GM21515 (cell line): Measurements from ENCODE around the gene NKAIN1.
"Not testable (repeated sequence)": the region's sequence is repeated elsewhere in the genome, so short reads cannot be mapped to it uniquely, and the experiment has no call there.

Experiments used
- ATAC-seq: cut with Tn5 transposase; IDR thresholded peaks from one replicate; pipeline ENCODE4 v1.9.1; 2021; ENCODE audit not compliant: unreplicated experiment

The NKAIN1 gene

DNA sequence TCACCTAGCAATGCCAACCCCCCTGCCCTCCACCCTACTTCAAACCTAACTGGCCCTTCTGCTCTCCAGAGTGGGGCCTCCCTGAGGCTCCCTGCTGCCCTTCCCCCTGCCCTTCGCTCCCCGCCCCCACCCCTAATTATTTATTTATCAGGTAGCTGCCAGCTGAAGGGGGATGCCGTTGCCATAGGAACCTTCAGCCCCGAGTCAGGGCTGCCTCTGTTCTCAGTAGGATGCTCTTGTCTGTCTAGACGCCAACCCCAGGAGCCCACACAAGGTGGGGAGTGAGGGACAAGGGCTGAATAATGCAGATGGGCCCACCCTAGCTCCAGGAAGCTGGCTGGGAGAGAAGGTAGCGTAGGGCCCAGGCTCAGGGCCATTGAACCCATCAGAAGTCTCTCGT is 41.1 kb downstream of the NKAIN1 start:
- ATAC-seq: no peak

DNA sequence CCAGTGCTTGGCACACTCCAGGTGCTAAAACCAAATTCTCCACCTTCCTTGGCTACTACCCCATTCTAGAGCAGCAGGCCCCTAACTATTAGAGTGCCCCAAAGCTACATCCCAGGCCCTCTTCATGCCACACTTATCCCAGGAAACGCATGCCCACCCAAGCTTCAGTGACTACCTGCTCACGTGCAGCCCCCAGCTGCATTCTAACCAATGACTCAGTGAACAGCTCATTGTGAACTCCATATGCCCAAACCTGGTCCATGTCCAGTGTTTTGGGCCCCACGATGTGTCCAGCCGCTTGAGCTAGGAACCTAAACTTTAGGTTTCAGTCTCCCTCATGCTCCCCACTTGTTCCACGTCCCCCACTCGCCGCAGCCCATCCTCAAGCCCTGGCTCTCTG is 41.5 kb downstream of the NKAIN1 start:
- no peak for ATAC-seq

- no peak for ATAC-seq
These were observed 43.0 kb downstream of the NKAIN1 start for GRCh38 chr1:31196685-31197084.

DNA sequence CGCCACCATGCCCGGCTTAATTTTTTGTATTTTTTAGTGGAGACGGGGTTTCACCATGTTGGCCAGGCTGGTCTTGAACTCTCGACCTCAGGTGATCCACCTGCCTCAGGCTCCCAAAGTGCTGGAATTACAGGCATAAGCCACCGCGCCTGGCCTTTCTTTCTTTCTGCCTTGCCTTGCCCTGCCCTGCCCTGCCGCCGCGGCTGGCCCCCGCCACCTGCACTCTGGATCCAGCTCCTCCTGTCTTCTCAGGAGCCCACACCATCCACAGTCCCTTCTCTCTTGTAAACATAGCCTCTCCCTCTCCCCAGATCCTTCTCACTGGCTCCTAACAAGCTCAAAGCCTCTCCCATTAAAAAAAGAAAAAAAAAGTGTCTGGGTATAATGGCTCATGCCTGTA is 44.4 kb downstream of the NKAIN1 start:
- not testable (repeated sequence) for ATAC-seq

- no peak for ATAC-seq
These were observed 46.0 kb downstream of the NKAIN1 start for GRCh38 chr1:31193729-31194128.

DNA sequence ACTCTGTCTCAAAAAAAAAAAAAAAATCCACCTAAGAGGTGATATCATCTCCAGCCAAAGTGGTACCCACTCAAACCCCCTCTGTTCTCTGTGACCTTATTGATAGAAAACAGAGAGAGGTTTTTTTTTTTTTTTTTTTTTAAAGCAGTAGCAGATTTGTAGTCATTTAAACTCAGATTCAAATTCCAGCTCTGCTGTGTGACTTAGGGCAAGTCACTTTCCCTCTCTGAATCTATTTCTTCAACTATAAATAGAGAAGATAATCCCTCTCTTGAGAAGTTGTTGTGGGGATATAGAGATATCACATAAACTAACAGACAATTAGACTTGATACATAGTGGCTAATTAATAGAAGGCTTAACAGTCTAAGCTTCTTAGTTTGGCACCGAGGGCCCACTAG is 48.4 kb downstream of the NKAIN1 start:
- ATAC-seq: no peak

DNA sequence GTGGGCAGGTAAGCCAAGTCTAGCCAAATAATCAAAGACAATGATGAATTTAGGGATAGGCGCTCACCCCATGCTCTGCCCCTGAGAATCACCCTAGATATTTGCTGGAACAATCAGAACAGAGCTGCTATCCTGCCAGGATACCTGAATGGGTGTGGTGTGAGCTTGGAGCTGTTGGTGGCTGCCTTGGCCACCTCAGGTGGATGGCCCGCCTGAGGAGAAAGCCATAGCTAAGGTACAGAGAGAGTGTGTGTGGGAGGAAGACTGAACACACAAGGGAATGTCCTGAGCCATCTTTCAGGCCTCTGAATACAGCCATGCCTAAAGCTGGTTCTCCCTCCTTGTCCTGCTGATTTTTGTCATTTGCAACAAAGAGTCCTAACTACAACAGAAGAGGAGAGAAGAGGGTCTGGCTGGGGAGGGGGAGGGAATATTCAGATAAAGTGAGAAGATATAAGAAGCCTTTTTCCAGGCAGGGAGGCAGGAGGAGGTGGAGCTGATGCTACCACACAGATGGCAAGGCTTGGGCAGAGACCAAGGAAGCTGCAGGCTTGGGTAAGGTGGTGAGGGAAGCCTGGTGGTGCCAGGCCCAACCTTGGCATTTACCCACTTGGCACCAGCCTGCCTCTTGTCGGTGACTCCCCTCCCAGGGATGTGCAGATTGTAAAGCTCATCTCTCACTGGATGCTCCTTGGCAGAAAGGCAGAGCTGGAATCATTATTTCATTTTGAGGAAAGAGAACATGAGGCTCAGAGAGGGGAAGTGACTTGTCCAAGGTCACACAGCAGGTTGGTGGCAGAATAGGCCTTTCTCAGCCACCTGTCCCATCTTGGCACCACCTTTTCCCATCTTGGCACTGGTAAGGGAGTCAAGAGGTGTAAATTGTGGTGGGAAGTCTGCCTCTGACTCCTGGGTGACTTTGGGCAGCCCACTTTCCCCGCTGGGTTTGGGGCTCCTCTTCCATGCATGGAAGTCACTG is 49.7 kb downstream of the NKAIN1 start:
- no peak for ATAC-seq

DNA sequence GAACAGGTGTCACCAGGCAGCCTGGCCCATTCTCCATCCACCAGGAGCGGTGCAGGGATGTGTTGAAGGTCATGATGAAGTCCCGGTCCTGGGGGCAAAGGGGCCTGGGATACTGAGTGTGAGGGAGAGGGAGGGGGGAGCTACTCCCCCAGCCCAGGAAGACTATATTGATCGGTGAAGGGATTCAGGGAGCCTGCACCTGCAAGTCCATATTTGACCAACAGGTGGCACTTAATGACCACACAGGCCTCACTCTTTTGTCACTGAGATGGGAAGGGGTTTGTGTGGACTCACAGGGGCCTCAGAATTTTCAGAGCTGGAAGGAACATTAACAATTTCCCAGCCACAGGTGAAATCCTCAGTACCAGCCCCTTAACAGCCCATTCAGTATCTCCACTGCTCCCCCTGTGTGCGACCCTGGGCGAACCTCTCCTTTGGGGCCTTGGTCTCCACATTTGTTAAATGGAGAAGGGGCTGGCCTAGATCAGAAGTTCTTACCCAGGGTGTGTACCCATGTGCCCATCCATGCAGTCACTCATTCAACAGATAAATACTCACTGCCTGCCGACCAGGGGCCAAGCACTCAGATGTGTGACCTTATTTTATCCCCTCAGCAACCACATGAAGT is 55.6 kb downstream of the NKAIN1 start:
- no peak for ATAC-seq

DNA sequence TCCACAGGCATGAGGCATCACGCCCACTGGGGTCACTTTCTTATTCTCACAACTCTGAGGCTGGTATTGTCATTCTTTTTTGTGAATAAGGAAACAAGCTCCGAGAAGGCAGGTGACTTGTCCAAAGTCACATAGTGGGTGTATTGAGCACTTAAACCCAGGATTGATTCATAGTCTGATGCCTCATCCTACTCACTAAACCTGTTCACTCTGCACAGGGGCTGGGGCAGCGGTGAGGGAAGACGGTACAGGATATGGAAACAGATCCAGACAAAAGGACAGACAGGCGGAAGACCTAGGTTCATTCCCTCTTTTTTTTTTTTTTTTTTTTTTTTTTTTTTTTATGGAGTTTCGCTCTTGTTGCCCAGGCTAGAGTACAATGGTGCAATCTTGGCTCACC is 56.6 kb downstream of the NKAIN1 start:
- ATAC-seq: no peak

GRCh38 chr1:31182352-31182751 is 57.3 kb downstream of the NKAIN1 start:
- no peak for ATAC-seq

DNA sequence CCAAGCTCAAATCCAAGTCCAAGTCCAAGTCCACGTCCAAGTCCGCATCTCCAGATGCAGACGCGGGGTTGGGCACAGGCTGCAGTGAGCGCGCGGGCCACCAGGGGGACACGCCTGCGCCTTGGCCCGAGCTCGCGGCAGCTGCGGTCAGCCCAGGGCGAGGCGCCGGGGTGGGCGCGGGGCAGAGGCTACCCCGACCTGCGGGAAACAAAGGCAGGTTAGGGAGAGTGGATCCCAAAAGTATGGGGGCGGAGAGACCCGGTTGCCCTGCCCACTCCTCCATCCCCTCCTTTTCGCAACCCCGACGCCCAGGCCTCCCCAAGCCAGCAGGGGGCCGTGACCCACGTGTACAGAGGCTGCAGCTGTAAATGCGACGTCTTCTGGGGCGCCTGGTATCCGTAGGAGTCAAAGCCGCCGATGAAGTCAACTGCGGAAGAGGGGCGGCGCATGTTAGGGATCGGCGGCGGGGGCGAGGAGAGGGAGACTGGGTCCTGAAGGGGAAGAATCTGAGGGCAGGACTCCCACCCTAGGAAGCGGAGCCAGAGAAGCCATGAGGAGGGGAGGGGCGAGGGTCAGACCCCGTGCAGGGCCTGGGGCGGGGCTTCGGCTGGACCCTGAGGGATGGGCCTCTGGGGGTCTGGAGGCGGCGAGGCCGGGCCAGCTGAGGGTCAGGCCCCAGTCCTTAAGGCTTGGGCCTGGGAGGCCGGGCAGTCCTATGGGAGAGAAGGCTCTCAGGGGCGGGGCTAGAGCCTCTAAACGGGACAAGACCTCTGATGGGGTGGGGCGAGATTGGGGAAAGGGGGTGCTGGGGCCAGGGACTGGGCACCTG is 58.0 kb downstream of the NKAIN1 start:
- ATAC-seq: no peak

- ATAC-seq: no peak
These were observed 59.3 kb downstream of the NKAIN1 start for GRCh38 chr1:31180338-31180737.

DNA sequence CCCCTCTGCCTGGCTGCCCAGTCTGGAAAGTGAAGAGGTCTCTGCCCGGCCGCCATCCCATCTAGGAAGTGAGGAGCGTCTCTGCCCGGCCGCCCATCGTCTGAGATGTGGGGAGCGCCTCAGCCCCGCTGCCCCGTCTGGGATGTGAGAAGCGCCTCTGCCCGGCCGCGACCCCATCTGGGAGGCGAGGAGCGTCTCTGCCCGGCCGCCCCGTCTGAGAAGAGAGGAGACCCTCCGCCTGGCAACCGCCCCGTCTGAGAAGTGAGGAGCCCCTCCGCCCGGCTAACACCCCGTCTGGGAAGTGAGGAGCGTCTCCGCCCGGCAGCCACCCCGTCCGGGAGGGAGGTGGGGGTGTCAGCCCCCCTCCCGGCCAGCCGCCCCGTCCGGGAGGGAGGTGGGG is 63.4 kb downstream of the NKAIN1 start:
- not testable (repeated sequence) for ATAC-seq

GRCh38 chr1:31170486-31170735 is 69.3 kb downstream of the NKAIN1 start:
- ATAC-seq: no peak

GRCh38 chr1:31166462-31166861 is 73.2 kb downstream of the NKAIN1 start:
- no peak for ATAC-seq

DNA sequence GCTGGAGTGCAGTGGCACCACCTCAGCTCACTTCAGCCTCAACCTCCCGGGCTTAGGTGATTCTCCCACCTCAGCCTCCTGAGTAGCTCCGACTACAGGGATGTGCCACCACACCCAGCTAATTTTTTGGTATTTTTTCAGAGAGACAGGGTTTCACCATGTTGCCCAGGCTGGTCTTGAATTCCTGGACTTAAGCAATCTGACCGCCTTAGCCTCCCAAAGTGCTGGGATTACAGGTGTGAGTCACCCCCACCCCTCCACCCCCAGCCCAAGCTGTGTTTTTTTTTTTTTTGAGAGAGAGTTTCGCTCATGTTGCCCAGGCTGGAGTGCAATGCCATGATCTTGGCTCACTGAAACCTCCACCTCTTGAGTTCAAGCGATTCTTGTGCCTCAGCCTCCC is 75.4 kb downstream of the NKAIN1 start:
- no peak for ATAC-seq

GRCh38 chr1:31163866-31164265 is 75.8 kb downstream of the NKAIN1 start:
- ATAC-seq: no peak

DNA sequence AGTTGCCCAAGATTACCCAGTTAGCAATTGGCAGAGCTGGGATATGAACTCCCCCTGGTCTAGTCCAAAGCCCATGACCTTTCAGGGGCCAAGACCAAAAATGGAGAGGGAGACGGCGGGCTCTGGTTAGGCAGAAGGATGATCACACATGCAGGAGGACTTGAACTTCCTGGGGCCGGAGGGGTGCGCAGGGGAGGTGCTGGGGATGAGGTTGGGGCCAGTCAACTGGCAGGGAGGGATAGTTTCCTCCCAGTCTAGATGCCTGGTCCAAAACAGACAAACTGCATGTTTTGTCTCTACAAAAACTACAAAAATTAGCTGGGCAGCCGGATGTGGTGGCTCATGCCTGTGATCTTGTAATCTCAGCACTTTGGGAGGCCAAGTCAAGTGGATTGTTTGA is 78.1 kb downstream of the NKAIN1 start:
- no peak for ATAC-seq

- no peak for ATAC-seq
These were observed 79.6 kb downstream of the NKAIN1 start for GRCh38 chr1:31159869-31160611.

- no peak for ATAC-seq
These were observed 80.4 kb downstream of the NKAIN1 start for GRCh38 chr1:31159323-31159722.

DNA sequence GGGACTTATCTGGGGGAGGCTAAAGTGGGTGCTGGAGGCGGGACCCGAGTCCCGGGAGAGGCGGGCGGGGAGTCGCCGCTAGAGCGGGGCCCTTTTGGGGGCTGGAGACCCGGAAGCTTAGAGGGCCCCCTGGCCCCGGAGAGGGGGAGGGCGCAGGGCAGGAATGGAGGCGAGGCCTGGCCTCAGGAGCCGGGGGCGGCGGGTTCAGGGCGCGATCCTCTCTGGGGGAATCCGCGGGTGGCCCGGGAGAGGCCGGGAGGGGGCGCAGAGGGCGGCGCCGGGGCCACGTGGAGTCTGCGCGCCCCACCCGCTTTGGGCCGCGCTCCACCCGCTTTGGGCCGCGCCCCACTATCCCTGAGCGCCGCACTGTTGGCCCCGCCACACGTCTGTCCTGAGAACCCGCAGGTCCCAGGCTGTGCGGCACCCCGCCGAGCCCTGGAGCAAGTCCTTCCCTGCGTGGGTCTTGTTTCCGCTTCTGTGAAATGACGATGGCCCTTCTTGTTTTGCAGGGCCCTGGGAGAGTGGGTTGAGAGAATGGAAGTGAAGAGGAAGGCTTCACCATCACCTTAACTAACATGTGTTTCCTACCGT is 84.4 kb downstream of the NKAIN1 start:
- ATAC-seq: peak; percentile 68
